Measurements from ENCODE around the gene MTA3. TPM values are rescaled to one million over a fixed set of nuclear protein-coding genes. Genes with fewer than 3 reads are reported as not detected.

Gene MTA3
- total and polyA plus RNA-seq, 2 donors (not counting 3 experiments of a cell fraction or from before 2014, with no cell fraction given), result 36.3 to 53.3 TPM

GRCh38 chr2:42767080-42767898 is 198.9 kb downstream of the MTA3 start:
- dilution Hi-C loops (cut with MboI; ENCODE audit: extremely low pct_ligation_motif_present, low sequenced_read_pairs), result no loop called here

More at GRCh38 chr2:42767080-42767898, 198.9 kb downstream of the MTA3 start:
- Histone ChIP-seq H3K27me3 (ENCODE audit: control insufficient read depth in 2 of 2, insufficient read depth in 2 of 2, low read length in 2 of 2) (no peaks in the 10 kb centered on the region), H2AFZ (ENCODE audit: low read depth, low read length) (no peak overlapping the region), H3K9me3 (replicated peaks; ENCODE audit: control insufficient read depth, insufficient read depth, low read length) (no peaks in the 10 kb centered on the region), H3K27ac (ENCODE audit: insufficient read depth, low read depth, low read length) (no peak overlapping the region), H3K36me3 (ENCODE audit: control insufficient read depth in 2 of 2, extremely low read depth in 1 of 2, insufficient read depth in 2 of 2, low read length in 2 of 2) (peaks cover 0 to 1% of the 10 kb centered on the region in 2 experiments), H3K9me1 (replicated peaks; ENCODE audit: control insufficient read depth, extremely low read depth, insufficient read depth, low read length) (no peaks in the 10 kb centered on the region), H4K20me1 (replicated peaks; ENCODE audit: control insufficient read depth, extremely low read depth, insufficient read depth, low read length) (no peaks in the 10 kb centered on the region), H3K9ac (replicated peaks; ENCODE audit: extremely low read depth, insufficient read depth, low read length) (no peak overlapping the region), H3K4me3 (replicated peaks in 1 of 3; ENCODE audit: insufficient read depth in 1 of 3, low read depth in 1 of 3, low read length in 3 of 3) (no peak overlapping the region), H3K4me1 (ENCODE audit: control insufficient read depth, extremely low read depth, insufficient read depth, low read length) (no peaks in the 10 kb centered on the region), H3K79me2 (ENCODE audit: control insufficient read depth, insufficient read depth, low read length) (no peaks in the 10 kb centered on the region), H3K4me2 (ENCODE audit: insufficient read depth, low read length) (no peak overlapping the region)
- ChIA-PET CTCF (no interaction called here), POLR2A (no interaction called here)
- intact Hi-C loops (cut with micrococcal nuclease), result no loop called here
- no peak for TF ChIP-seq POLR2AphosphoS5 (IDR thresholded peaks at IDR 0.05; ENCODE audit: insufficient read depth, low read depth, low read length)
- TF ChIP-seq POLR2A (IDR thresholded peaks at IDR 0.05; ENCODE audit: low read depth, low read length), result no peak
- TF ChIP-seq GATA2 (IDR thresholded peaks at IDR 0.05; ENCODE audit: insufficient read depth, insufficient read length, low read depth, low read length), result no peak
- no peak for TF ChIP-seq EZH2 (IDR thresholded peaks at IDR 0.05; ENCODE audit: borderline replicate concordance, low read depth, low read length, severe bottlenecking)
- no peak for TF ChIP-seq CTCF (IDR thresholded peaks at IDR 0.05; ENCODE audit: extremely low read depth in 1 of 2, insufficient read depth in 1 of 2, low read depth in 1 of 2, low read length in 2 of 2)
- no peak for TF ChIP-seq FOS (IDR thresholded peaks at IDR 0.05; ENCODE audit: borderline replicate concordance, insufficient read depth, low read length)
- TF ChIP-seq MAX (IDR thresholded peaks at IDR 0.05; ENCODE audit: insufficient read depth, insufficient read length), result no peak
- TF ChIP-seq MYC (IDR thresholded peaks at IDR 0.05; ENCODE audit: low read depth, low read length), result no peak
- TF ChIP-seq JUN (IDR thresholded peaks at IDR 0.05; ENCODE audit: borderline replicate concordance, insufficient read depth, insufficient read length, low read depth), result no peak
- BruUV-seq (replicated peaks), result no TSS peak
- FAIRE-seq, result no peak
- no peak for DNase-seq (ENCODE audit: low read depth, low spot score)

Data from endothelial cell of umbilical vein (primary cell).